Suprapubic skin (tissue), 4 donors: ENCODE results near the gene C6orf47.
A peak's percentile ranks its signal among the peaks of the same experiment; 100 is the strongest.

Experiments used
- CTCF ChIP-seq, 2 donors: fragments of 200-600 bp in 1 of 2; fragments of 450-650 bp in 1 of 2; sonication (generic) in 1 of 2; IDR thresholded peaks; one replicate each; pipeline ENCODE4 v1.5.1; 2016 to 2019; ENCODE audit warnings: antibody characterized with exemption in 2 of 2, mild to moderate bottlenecking in 1 of 2, moderate library complexity in 1 of 2
- EP300 ChIP-seq: sonication (generic); formaldehyde crosslinking; IDR thresholded peaks from one replicate; pipeline ENCODE4 v1.6.1; 2017; ENCODE audit warnings: antibody characterized with exemption
- POLR2A ChIP-seq, 2 donors: fragments of 450-650 bp; IDR thresholded peaks; one replicate each; pipeline ENCODE4 v1.6.1; 2017; ENCODE audit warnings: antibody characterized with exemption in 2 of 2, mild to moderate bottlenecking in 2 of 2, moderate library complexity in 2 of 2
- POLR2AphosphoS5 ChIP-seq, 3 donors: sonication (generic); formaldehyde crosslinking; IDR thresholded peaks; one replicate each; pipeline ENCODE4 v1.6.1; 2017; ENCODE audit warnings: antibody characterized with exemption in 3 of 3

GRCh38 chr6:31651602-31652191 is 8.9 kb downstream of the C6orf47 start:
- TF ChIP-seq CTCF (IDR thresholded peaks at IDR 0.05), result no peak
- TF ChIP-seq POLR2A (IDR thresholded peaks at IDR 0.05), result no peak
- peak in 2 of 3 donors; percentile 4 to 8 for TF ChIP-seq POLR2AphosphoS5 (IDR thresholded peaks at IDR 0.05)
- no peak for TF ChIP-seq EP300
